DMS153 (cell line): Measurements from ENCODE around the gene ACTBL2.

Source experiments
- DNase-seq: peaks from one replicate; lab custom pipeline; 2025; lab: John Stamatoyannopoulos, UW

The ACTBL2 gene

GRCh38 chr5:57448751-57449150, 33.9 kb downstream of the ACTBL2 start:
- DNase-seq = no peak

DNA sequence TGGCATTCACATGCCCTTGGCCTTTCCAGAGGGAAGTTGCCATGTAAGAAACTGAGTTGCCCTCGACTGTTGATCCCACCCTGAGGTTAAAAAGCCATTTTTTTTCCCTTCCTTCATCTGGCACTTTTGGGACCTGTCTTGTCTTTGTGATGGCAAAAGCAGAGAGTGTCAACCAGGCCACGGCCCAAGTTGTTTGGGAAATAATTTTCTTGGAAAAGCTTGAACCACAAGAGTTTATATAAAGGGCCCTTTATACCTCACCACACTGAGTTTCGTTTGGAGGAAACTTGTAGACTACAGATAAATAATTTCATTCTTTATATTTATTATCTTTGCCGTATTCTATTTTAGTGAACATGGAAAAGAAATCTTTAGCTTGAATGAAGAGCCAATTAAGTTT, 34.3 kb downstream of the ACTBL2 start:
- no peak for DNase-seq

DNA sequence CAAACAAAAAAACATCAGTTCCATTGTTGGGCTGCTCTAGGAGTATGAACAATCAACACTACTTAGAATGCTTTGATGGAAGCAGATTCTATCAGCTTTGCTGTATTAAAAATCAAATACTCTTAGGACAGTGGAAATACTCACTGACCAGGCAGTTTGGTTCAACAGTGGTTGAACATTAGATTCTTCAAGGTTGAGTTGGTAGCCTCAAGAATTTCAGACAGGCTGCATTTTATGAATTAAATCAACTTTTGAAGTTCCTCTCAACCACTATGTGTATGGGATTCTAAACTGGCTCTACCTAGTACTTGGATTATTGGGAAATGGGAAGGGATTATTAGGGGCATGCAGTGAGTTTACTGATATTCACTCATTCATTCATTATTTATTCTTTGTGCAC, 35.0 kb downstream of the ACTBL2 start:
- DNase-seq = no peak

DNA sequence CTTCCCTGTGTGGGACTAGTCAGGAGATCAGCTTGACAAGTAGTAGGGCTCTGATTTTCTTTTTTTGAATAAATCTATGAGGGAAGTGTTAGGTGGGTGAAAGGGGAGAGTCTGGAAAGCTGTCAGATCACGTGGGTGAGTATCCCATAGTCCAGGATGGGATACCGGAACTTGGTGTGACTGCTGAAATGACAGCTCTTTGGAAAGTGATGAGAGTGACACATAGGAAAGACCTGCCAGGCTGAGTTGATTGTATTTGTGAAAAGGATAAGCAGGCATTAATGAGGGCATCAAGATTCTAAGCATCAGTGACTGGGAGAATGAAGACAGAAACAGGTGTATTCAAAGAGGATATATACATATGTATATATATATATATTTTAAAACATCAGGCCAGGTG, 35.6 kb downstream of the ACTBL2 start:
- DNase-seq = no peak

DNA sequence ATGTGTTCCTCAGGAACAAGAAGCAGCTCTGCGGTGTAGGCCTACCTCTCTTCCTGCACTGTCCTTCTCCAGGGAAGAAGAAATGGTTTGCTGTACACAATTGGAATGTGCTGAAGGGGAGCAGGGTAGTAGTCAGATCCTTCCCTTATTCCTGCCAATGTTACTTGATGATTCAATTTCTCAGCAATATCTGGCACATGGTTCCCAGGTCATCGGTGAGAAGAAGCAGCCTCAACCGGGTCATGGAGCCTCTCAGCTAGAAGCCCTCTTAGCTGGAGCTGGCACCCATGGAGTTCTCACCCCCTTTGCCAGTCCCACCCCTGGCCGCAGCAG, 36.9 kb downstream of the ACTBL2 start:
- no peak for DNase-seq

DNA sequence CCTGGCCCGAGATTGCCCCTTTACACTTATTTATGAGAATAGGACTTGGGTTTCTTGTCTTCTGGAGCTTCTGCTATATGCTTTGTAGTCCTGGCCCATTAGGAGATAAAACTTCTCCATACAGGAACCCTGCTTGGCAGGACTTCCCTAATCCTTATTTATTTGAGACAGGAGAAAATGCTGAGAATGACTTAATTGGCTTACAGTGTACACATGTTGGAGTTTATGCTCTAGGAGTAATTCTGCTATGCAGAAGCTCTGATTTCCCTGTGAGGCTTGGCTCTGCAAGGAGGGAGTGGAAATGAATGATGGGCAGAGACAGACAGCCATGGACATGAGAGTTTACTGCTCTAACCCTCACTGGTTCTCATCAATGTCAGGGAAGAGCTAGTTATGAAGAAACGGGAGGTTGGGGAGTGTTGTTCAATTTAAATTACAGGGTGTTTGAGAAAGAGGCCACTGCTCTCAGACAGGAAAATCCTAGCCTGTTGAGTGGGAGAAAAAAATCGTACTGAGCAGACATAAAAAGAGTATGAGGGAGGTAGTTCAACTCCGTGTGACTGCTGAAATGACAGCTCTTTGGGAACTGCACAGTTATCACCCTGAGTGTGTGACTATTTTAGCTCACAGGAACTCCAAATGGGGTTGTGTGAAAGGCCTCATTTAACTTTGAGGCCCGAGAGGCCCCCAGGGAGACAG, 37.5 kb downstream of the ACTBL2 start:
- no peak for DNase-seq

DNA sequence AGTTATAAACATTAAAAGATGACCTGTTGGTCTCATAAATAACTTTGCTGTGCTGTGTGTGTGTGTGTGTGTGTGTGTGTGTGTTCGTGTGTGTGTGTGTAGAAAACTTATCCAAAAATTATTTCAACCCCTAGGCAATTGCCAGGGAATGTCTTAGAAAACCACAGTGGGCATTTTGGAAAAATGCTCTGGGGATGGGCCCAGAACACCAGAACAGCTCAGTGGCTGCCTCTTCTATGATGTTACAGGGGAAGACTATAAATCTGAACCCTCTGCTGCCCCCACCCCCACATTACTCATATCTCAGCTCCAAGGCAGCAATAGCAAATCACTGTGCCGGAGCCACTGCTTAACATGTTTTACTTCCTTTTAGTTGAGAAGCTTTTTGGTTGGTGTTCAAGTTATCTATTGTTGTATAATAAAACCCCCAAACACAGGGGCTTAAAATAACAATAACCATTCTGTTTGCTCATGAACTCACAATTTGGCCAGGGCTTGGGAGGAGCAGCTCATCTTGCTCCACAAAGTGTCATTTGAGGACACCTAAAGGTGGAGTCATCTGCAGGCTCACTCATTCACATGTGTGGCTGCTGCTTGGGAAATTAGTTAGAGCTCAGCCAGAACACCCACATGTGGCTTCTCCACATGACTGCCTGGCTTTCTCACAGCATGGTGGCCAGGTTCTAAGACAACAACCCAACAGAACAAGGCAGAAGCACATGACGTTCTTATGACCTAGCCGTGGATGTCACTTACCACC, 40.4 kb downstream of the ACTBL2 start:
- DNase-seq = no peak

DNA sequence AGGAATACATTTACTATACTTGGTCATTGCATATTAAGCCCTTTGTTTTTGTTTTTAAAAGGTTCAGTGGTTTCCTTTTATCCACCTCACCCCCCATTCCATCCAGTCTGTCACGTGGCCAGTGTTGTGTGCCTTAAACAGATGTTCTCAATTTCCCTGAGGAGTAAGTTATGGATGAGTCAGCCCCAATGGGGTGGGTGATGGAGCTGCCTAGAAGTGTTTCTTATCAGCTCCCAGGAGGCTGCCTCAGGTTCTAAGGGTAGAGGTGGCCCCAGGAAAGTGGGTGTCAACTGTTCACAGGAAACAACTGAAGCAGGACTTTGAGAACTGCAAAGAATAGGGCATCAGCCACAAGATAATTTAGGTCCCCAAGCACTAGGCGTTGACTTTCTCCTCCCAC, 41.1 kb downstream of the ACTBL2 start:
- DNase-seq = no peak

- no peak for DNase-seq
These were observed 43.0 kb downstream of the ACTBL2 start for GRCh38 chr5:57439601-57440000.

DNA sequence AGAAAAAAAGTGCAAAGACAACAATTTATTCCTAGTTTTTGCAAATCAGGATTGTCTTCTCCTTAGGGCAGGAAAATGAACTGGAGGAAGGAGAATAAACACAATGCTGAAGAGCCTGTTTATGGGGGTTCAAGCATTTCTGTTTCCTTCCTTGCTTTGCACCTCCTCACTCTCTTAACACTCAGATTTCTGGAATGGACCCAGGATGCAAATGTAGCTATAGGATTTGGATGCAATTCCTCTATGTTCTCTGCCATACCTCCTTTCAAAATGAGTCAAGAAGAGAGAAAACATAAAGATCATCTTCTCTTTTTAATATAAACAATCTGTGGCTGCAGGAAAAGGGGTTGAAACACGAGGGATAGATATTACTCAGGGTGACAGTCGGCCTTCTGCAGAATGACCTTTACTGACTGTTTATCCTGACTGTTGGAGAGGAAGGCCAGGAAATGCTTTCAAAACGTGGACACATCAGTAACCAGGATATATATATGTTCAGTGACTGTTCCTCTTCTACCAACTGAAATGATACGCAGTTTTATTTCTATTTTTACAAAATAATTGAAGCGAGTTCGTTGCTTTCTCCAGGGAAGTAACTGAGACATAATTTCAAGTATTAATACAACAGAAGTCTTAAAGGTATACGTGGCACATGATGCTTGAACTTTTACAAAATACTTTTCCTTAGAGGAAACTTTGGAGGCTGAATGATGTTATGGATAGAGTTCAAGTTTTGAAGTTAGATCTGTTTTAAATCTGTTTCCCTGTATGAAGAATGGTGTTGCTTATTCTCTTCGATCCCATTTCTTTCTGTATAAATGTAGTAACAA, 44.4 kb downstream of the ACTBL2 start:
- DNase-seq = no peak

DNA sequence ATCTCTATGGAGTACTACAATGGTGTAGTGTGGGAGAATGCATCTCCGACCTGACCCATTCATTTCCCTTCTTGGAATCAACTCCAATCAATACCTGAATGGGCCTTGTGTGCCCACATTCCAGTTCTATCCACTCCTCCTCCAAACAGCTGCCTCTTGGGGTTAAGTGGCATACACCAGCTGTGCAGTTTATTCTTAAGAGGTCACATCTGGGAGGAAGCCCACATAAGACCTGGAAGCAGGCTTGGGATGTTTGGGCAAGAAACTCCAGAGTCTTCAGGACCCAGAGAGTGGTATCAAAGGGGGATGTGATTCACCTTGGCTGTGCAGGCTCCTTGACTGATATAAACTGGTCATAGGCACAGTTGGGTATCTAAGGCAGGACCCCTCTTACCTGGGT, 46.0 kb downstream of the ACTBL2 start:
- DNase-seq = no peak

DNA sequence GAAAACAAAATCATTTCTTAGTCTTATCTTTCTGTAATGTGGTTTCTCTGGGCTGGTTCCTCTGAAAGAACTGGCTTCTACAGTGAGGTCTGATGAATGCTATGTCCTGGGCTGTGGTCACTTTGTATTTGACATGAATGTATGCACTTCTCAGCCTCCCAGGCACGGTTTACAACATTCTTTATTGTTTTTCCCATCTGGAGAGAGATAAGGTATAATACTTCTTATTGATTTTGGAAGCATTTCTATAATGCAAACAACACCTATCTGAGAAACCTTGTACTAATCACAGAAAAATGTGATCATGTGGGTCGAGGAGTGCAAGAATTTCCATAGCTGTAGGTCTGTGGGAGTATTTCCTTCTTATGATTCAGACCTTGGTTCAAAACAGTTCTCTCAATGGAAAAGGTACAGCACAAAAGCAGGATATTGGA, 46.9 kb downstream of the ACTBL2 start:
- DNase-seq = no peak

DNA sequence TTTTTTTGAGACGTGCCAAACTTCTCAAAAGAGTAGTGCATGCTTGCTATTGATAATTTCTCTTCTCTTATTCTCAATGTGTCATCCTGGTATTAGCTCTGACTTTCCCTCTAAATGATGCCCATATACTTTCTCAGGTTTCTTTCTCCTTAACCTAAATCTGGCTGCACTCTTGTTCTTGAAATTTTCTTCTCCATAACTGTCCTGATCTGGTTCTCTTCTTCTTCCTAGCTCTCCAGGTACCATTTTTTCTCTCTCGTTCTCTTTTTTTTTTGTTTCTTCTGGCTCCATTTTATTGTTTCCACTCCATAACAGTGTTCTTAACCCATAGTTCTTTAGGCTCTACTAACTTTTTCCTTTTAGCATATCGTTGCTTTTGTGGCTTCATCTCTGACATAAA, 47.9 kb downstream of the ACTBL2 start:
- DNase-seq = no peak

GRCh38 chr5:57434227-57434640, 48.4 kb downstream of the ACTBL2 start:
- no peak for DNase-seq

GRCh38 chr5:57432876-57433275, 49.7 kb downstream of the ACTBL2 start:
- no peak for DNase-seq

DNA sequence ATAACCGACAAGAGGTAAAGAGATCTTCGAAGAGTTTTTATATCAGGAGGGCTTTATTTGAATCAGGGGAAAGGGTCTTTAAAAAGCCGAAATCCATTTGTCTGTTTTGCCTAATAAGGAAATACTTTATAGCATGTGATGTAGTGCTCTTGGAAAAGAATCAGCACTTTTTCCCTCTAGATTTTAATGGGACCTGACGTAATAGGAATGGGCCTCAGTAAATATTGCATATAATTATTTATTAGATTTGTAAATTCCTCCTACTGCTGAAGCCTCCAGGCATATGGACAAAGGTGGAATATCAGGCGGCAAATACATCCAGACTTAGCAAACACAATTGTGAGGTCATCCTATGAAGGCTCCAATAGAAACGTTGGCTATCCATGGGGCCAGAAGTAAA, 50.9 kb downstream of the ACTBL2 start:
- no peak for DNase-seq
